ENCODE measurements around the gene PF4V1.

The PF4V1 gene

GRCh38 chr4:73853246-73853704 is at the start of gene PF4V1:
PF4V1 (plus strand) TSS chr4:73853296; CDS start chr4:73853363, 67 bp downstream.
- Mint-ChIP-seq H3K4me3 (no peak within 1 kb of the TSS), H3K4me1 (peaks cover 4% of the 10 kb centered on the region), H3K27me3 (ENCODE audit: low read depth) (peaks cover 20% of the 10 kb centered on the region), H3K27ac (no peak within 1 kb of the TSS), H3K9me3 (no peaks in the 10 kb centered on the region), H3K36me3 (ENCODE audit: low read depth) (no peaks in the 10 kb centered on the region)
- TF ChIP-seq CTCF (IDR thresholded peaks at IDR 0.05; ENCODE audit: unreplicated experiment in 3 of 3): no peak

GRCh38 chr4:73810191-73810590 is 42.9 kb upstream of the PF4V1 start:
- Mint-ChIP-seq H3K4me1 (no peaks in the 10 kb centered on the region), H3K27me3 (ENCODE audit: low read depth) (no peaks in the 10 kb centered on the region), H3K4me3 (no peak overlapping the region), H3K9me3 (no peaks in the 10 kb centered on the region), H3K36me3 (ENCODE audit: low read depth) (no peaks in the 10 kb centered on the region), H3K27ac (no peak overlapping the region)
- TF ChIP-seq CTCF (IDR thresholded peaks at IDR 0.05; ENCODE audit: unreplicated experiment in 3 of 3): no peak

DNA sequence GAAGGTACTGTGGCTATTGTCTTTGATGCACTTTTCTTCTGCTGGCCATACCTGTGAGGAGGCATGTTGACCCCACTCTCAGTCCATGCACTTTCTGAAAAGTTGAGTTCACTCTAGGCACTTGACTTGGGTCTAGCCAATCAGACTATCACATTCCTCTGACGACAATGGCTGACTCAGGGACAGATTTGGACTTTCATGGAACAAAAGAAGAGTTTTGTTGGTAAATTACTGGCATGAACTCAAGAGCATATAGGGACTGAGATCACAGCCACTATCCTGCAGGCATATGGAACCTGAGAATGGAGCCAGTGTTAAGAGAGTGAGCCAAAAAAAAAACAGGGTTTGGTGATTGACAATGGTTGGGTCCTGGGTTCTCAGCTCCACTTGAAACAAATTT is 41.3 kb upstream of the PF4V1 start:
- Mint-ChIP-seq H3K9me3 (no peaks in the 10 kb centered on the region), H3K27ac (no peak overlapping the region), H3K4me1 (no peaks in the 10 kb centered on the region), H3K27me3 (ENCODE audit: low read depth) (no peaks in the 10 kb centered on the region), H3K36me3 (ENCODE audit: low read depth) (no peaks in the 10 kb centered on the region), H3K4me3 (no peak overlapping the region)
- TF ChIP-seq CTCF (IDR thresholded peaks at IDR 0.05; ENCODE audit: unreplicated experiment in 3 of 3): no peak

- TF ChIP-seq CTCF (IDR thresholded peaks at IDR 0.05; ENCODE audit: unreplicated experiment in 3 of 3): no peak
- Mint-ChIP-seq H3K4me1 (no peaks in the 10 kb centered on the region), H3K9me3 (no peaks in the 10 kb centered on the region), H3K27ac (no peak overlapping the region), H3K36me3 (ENCODE audit: low read depth) (no peaks in the 10 kb centered on the region), H3K4me3 (no peak overlapping the region), H3K27me3 (ENCODE audit: low read depth) (no peaks in the 10 kb centered on the region)
Measured at GRCh38 chr4:73814679-73815078, 38.4 kb upstream of the PF4V1 start.

DNA sequence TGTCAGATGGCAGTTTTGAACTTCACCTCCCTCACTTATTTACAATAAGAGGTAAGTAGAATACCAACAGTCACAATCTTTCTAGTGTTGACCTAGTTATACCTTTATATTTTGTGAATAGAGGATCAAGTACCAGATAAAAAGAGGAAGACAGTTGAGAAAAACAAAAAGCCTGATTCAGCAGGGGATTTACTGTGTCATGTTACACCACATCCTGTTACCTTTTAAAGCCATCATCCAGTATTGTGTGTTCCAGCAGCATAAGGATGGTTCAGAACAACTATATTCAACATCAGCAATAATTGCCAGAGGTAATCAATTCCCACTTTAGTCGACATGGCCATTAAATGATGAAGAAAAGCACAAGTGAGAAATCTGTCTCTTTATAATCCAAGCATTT is 38.0 kb upstream of the PF4V1 start:
- Mint-ChIP-seq H3K27ac (no peak overlapping the region), H3K4me1 (no peaks in the 10 kb centered on the region), H3K27me3 (ENCODE audit: low read depth) (no peaks in the 10 kb centered on the region), H3K9me3 (no peaks in the 10 kb centered on the region), H3K36me3 (ENCODE audit: low read depth) (no peaks in the 10 kb centered on the region), H3K4me3 (no peak overlapping the region)
- TF ChIP-seq CTCF (IDR thresholded peaks at IDR 0.05; ENCODE audit: unreplicated experiment in 3 of 3): no peak

DNA sequence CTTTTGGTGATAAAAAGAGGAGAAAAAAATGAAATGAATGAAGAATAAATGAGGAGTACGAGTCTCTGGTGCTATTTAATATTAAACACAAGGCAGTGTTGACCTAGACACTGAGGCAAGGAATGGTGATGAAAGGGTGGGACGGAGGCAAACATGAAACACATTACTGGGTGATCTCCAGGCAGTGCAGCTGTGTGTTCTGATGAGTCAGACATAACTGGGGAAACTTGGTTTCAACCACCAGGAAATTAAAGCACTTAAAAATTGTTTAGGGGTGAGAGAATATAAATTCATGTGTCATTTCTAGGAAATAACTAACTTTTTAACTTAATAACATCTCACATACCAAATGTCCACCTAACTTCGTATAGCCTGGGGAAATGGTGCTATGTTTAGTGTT is 36.3 kb upstream of the PF4V1 start:
- Mint-ChIP-seq H3K27ac (no peak overlapping the region), H3K4me3 (no peak overlapping the region), H3K27me3 (ENCODE audit: low read depth) (no peaks in the 10 kb centered on the region), H3K9me3 (no peaks in the 10 kb centered on the region), H3K36me3 (ENCODE audit: low read depth) (no peaks in the 10 kb centered on the region), H3K4me1 (no peaks in the 10 kb centered on the region)
- TF ChIP-seq CTCF (IDR thresholded peaks at IDR 0.05; ENCODE audit: unreplicated experiment in 3 of 3): no peak
